Left ventricle myocardium inferior (tissue), 1 donor: ENCODE measurements around the gene GMPS. TPM values are rescaled to one million over a fixed set of nuclear protein-coding genes. Genes with fewer than 3 reads are reported as not detected.

Experiments
- DNase-seq: peaks from one replicate; pipeline ENCODE4 v3.0.0-alpha.2; 2020
- H3K27ac ChIP-seq: fragments of 200-600 bp; replicated peaks from 2 replicates; pipeline ENCODE4 v1.8.0; 2021
- H3K27me3 ChIP-seq: fragments of 200-600 bp; 2 replicates; pipeline ENCODE4 v1.8.0; 2021; ENCODE audit warnings: low read depth
- H3K36me3 ChIP-seq: fragments of 200-600 bp; 2 replicates; pipeline ENCODE4 v1.8.0; 2021
- H3K4me1 ChIP-seq: fragments of 200-600 bp; 2 replicates; pipeline ENCODE4 v1.8.0; 2021
- H3K4me3 ChIP-seq: fragments of 200-600 bp; 2 replicates; pipeline ENCODE4 v1.8.0; 2021; ENCODE audit warnings: mild to moderate bottlenecking, moderate library complexity
- H3K9me3 ChIP-seq: fragments of 200-600 bp; replicated peaks from 2 replicates; pipeline ENCODE4 v1.8.0; 2021
- CTCF ChIP-seq: fragments of 200-600 bp; IDR thresholded peaks from 2 replicates; pipeline ENCODE4 v1.8.0; 2021; ENCODE audit warnings: antibody characterized with exemption, mild to moderate bottlenecking, borderline replicate concordance
- intact Hi-C: fragments of 100-400 bp; cut with micrococcal nuclease; formaldehyde crosslinking; loops from one replicate; pipeline ENCODE4 v1.11.0; 2022
- total RNA-seq: library from RNA; stranded (reverse); fragmentation: NEBNext Ultra II Directional; extraction: Animal tissue kit (Norgen Biotek cat#: 25700); gene quantifications from one replicate; pipeline ENCODE4 v1.2.1, GENCODE V29; 2021
- donor health status: DM: no; HTN: yes; CAD: no; lungs with severe emphysema.

Gene GMPS
- total RNA-seq, 1 donor from 2014 or later = 29.4 TPM

GRCh38 chr3:155870945-155871745 is 695 bp downstream of the GMPS start:
- DNase-seq = peak; percentile 54
- Histone ChIP-seq H3K27me3 (no peaks in the 10 kb centered on the region), H3K9me3 (no peaks in the 10 kb centered on the region), H3K27ac (peak overlapping the region; percentile 96), H3K4me3 (peak overlapping the region; percentile 99), H3K36me3 (no peaks in the 10 kb centered on the region), H3K4me1 (peaks cover 45% of the 10 kb centered on the region)
- no peak for TF ChIP-seq CTCF
- intact Hi-C loops = no loop called here

- no peaks in the 10 kb centered on the region for H3K27me3 ChIP-seq
- no peaks in the 10 kb centered on the region for H3K9me3 ChIP-seq
- no peak for TF ChIP-seq CTCF
- no peak for DNase-seq
- peak overlapping the region; percentile 99 for H3K4me3 ChIP-seq
- intact Hi-C loops = no loop called here
- H3K36me3 ChIP-seq = no peaks in the 10 kb centered on the region
- peak overlapping the region; percentile 96 for H3K27ac ChIP-seq
- peaks cover 50% of the 10 kb centered on the region for H3K4me1 ChIP-seq
Measured at GRCh38 chr3:155871746-155872158, 1.3 kb downstream of the GMPS start.

- TF ChIP-seq CTCF = no peak
- no peaks in the 10 kb centered on the region for H3K27me3 ChIP-seq
- H3K9me3 ChIP-seq = no peaks in the 10 kb centered on the region
- intact Hi-C loops = no loop called here
- H3K36me3 ChIP-seq = no peaks in the 10 kb centered on the region
- H3K4me3 ChIP-seq = no peak overlapping the region
- H3K4me1 ChIP-seq = peaks cover 50% of the 10 kb centered on the region
- H3K27ac ChIP-seq = no peak overlapping the region
- no peak for DNase-seq
Measured at GRCh38 chr3:155872904-155873646, 2.6 kb downstream of the GMPS start.

- no peak for TF ChIP-seq CTCF
- Histone ChIP-seq H3K36me3 (no peaks in the 10 kb centered on the region), H3K9me3 (no peaks in the 10 kb centered on the region), H3K4me3 (no peak overlapping the region), H3K27me3 (no peaks in the 10 kb centered on the region), H3K4me1 (peaks cover 44% of the 10 kb centered on the region), H3K27ac (no peak overlapping the region)
- intact Hi-C loops = no loop called here
- no peak for DNase-seq
Measured at GRCh38 chr3:155876037-155876436, 5.6 kb downstream of the GMPS start.

- Histone ChIP-seq H3K36me3 (no peaks in the 10 kb centered on the region), H3K27ac (no peak overlapping the region), H3K4me3 (no peak overlapping the region), H3K27me3 (no peaks in the 10 kb centered on the region), H3K9me3 (no peaks in the 10 kb centered on the region), H3K4me1 (peaks cover 43% of the 10 kb centered on the region)
- DNase-seq = no peak
- intact Hi-C loops = no loop called here
- no peak for TF ChIP-seq CTCF
Measured at GRCh38 chr3:155876503-155876902, 6.1 kb downstream of the GMPS start.
